Uterus (tissue), 4 donors: ENCODE results near the gene ATXN1L. TPM values are rescaled to one million over a fixed set of nuclear protein-coding genes. Genes with fewer than 3 reads are reported as not detected.
"Not testable (repeated sequence)": the region's sequence is repeated elsewhere in the genome, so short reads cannot be mapped to it uniquely, and the experiment has no call there.

ENCODE experiments used
- DNase-seq, 2 donors: peaks; one replicate each; pipeline ENCODE4 v3.0.0-alpha.2; 2019 to 2020
- H3K27ac ChIP-seq, 2 donors: fragments of 200-600 bp; sonication (generic); 1 replicate in 1 of 2; 2 replicates in 1 of 2; pipeline ENCODE4 v1.5.1; 2016 to 2018
- H3K27me3 ChIP-seq, 2 donors: fragments of 200-600 bp; sonication (generic); one replicate each; pipeline ENCODE4 v1.5.1; 2018 to 2019; ENCODE audit warnings: control low read depth in 1 of 2
- H3K36me3 ChIP-seq, 2 donors: fragments of 200-600 bp; sonication (generic); one replicate each; pipeline ENCODE4 v1.5.1; 2019; ENCODE audit warnings: control low read depth in 1 of 2
- H3K4me1 ChIP-seq, 2 donors: fragments of 200-600 bp; sonication (generic); one replicate each; pipeline ENCODE4 v1.5.1; 2018 to 2019; ENCODE audit warnings: control low read depth in 1 of 2
- H3K4me3 ChIP-seq, 2 donors: fragments of 200-600 bp; sonication (generic); 1 replicate in 1 of 2; 2 replicates in 1 of 2; pipeline ENCODE4 v1.5.1; 2018 to 2019; ENCODE audit warnings: mild to moderate bottlenecking in 1 of 2
- H3K9me3 ChIP-seq, 2 donors: fragments of 200-600 bp; sonication (generic); one replicate each; pipeline ENCODE4 v1.5.1; 2019; ENCODE audit warnings: control low read depth in 1 of 2
- POLR2A ChIP-seq, 2 donors: fragments of 450-650 bp; IDR thresholded peaks; one replicate each; pipeline ENCODE4 v1.6.1; 2016; ENCODE audit warnings: antibody characterized with exemption in 2 of 2, mild to moderate bottlenecking in 1 of 2, moderate library complexity in 1 of 2
- intact Hi-C: fragments of 100-400 bp; cut with DNase I; formaldehyde crosslinking; loops from one replicate; pipeline ENCODE4 v1.15.1; 2023; ENCODE audit warnings: low total_unique reads
- total RNA-seq, 4 donors: library from RNA; depleted of rRNA in 3 of 4; stranded (reverse); fragments of >200 nt in 3 of 4; gene quantifications; one replicate each; pipeline versions ENCODE4 v1.1.0 to v1.2.4, GENCODE V29; 2014 to 2023
- TF ChIP-seq, protein P1 (sequence below), 4 experiments: fragments of 200-600 bp in 2 of 4; fragments of 450-650 bp in 2 of 4; sonication (generic) in 2 of 4; IDR thresholded peaks; one replicate each; pipeline ENCODE4 v1.5.1; 2016 to 2019; ENCODE audit warnings: antibody characterized with exemption in 4 of 4, mild to moderate bottlenecking in 2 of 4, moderate library complexity in 1 of 4
- donor health status: DM: yes; HTN: yes; CAD: no.

Gene ATXN1L
- total RNA-seq, 4 donors from 2014 or later: 4.7 to 33.1 (median 23.4) TPM

DNA sequence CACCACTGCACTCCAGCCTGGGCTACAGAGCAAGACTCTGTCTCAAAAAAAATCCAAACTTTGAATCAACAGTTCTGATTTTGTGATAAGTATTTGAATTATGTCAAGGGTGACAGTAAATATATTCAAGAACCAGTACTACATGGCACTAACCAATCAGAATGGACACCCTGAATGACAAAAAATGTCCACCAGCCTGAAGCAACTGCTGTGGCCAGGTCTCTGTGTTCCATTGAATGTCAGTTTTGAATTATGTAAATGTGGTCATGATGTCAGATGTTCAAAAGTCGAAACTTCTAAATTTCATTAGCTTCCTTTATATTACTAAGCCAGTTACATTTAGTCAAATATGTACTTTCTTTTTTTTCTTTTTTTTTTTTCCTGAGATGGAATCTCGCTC lies 15.4 kb upstream of the ATXN1L start:
- TF ChIP-seq POLR2A (IDR thresholded peaks at IDR 0.05): no peak
- TF ChIP-seq, protein P1, sequence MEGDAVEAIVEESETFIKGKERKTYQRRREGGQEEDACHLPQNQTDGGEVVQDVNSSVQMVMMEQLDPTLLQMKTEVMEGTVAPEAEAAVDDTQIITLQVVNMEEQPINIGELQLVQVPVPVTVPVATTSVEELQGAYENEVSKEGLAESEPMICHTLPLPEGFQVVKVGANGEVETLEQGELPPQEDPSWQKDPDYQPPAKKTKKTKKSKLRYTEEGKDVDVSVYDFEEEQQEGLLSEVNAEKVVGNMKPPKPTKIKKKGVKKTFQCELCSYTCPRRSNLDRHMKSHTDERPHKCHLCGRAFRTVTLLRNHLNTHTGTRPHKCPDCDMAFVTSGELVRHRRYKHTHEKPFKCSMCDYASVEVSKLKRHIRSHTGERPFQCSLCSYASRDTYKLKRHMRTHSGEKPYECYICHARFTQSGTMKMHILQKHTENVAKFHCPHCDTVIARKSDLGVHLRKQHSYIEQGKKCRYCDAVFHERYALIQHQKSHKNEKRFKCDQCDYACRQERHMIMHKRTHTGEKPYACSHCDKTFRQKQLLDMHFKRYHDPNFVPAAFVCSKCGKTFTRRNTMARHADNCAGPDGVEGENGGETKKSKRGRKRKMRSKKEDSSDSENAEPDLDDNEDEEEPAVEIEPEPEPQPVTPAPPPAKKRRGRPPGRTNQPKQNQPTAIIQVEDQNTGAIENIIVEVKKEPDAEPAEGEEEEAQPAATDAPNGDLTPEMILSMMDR (IDR thresholded peaks at IDR 0.05): no peak
- H3K27ac ChIP-seq: no peak overlapping the region
- no peaks in the 10 kb centered on the region for H3K36me3 ChIP-seq
- no peaks in the 10 kb centered on the region for H3K27me3 ChIP-seq
- intact Hi-C loops: no loop called here
- no peak for DNase-seq
- H3K4me3 ChIP-seq: no peak overlapping the region
- no peaks in the 10 kb centered on the region for H3K4me1 ChIP-seq
- H3K9me3 ChIP-seq: no peaks in the 10 kb centered on the region

DNA sequence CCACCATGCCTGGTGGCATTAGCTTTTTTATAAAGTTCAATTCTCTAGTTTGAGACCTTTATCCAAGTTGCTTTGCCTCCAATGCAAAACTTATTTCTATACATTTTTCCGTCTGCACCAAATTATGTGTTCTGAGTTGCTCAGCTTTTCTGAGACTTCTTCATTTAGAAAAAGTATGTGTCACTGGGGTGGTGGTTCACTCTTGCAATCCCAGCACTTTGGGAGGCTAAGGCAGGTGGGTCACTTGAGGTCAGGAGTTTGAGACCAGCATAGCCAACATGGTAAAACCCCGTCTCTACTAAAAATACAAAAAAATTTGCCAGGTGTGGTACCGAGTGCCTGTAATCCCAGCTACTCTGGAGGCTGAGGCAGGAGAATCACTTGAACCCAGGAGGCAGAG lies 14.1 kb upstream of the ATXN1L start:
- DNase-seq, H3K27me3 ChIP-seq, intact Hi-C loops, H3K36me3 ChIP-seq, H3K4me1 ChIP-seq, H3K27ac ChIP-seq, H3K4me3 ChIP-seq, H3K9me3 ChIP-seq: not testable (repeated sequence)

DNA sequence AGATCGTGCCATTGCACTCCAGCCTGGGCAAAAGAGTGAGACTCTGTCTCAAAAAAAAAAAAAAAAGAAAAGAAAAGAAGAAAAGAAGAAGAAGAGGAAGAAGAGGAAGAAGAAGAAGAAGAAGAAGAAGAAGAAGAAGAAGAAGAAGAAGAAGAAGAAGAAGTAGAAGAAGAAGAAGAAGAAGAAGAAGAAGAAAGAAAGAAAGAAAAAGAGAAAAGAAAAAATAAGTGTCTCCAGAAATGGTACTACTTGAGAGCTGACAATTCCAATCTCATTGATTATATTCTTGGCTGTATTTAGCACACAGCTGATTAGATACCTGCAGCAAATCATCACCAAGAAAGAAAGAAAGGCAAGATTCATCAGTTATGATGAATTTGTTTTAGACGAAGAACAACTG lies 13.7 kb upstream of the ATXN1L start:
- intact Hi-C loops, H3K27me3 ChIP-seq, DNase-seq, H3K9me3 ChIP-seq, H3K27ac ChIP-seq, H3K4me1 ChIP-seq, H3K4me3 ChIP-seq, H3K36me3 ChIP-seq: not testable (repeated sequence)

DNA sequence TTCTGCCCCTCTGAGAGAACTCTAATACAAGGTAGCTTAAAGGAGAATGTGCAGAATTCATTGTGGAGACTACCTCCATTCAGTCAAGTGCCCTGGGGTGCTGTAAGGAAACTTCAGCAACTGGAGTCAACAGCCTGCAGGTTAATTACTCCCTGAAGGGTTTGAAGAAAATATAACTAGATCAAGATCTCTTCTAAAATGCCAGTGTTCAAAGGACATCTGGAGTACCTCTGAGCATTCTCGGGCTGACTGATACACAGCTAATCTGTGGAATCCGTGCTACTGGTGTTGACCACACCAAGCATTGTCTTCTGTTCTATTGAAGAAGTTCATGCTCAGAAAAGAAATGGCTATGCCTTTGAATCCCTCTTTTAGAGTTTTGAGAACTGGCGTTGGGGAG lies 11.5 kb upstream of the ATXN1L start:
- H3K36me3 ChIP-seq: no peaks in the 10 kb centered on the region
- H3K27me3 ChIP-seq: no peaks in the 10 kb centered on the region
- no peaks in the 10 kb centered on the region for H3K4me1 ChIP-seq
- DNase-seq: no peak
- no peak overlapping the region for H3K27ac ChIP-seq
- no peak overlapping the region for H3K4me3 ChIP-seq
- no peak for TF ChIP-seq POLR2A (IDR thresholded peaks at IDR 0.05)
- TF ChIP-seq, protein P1 (IDR thresholded peaks at IDR 0.05): no peak
- intact Hi-C loops: no loop called here
- H3K9me3 ChIP-seq: no peaks in the 10 kb centered on the region

DNA sequence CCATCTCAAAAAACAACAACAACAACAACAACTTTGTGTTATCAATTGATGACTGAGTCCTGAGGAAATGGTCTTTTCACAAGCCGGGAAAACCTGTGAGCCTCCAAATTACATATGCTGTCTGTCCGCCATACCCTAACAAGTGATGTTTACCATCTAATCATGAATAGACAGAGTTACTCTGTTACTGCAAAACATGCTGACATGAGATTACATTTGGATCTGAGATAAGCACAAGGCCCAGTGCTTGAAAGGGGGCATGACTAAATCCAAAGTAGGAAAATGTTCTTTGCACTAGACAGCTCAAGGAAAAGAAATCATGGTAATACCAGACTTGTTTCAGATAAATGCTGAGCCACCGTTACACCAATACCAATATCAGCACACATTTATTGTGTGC lies 8.6 kb upstream of the ATXN1L start:
- intact Hi-C loops: no loop called here
- Histone ChIP-seq H3K9me3 (no peaks in the 10 kb centered on the region), H3K4me1 (no peaks in the 10 kb centered on the region), H3K27ac (no peak overlapping the region), H3K27me3 (no peaks in the 10 kb centered on the region), H3K4me3 (no peak overlapping the region), H3K36me3 (no peaks in the 10 kb centered on the region)
- no peak for DNase-seq
- no peak for TF ChIP-seq POLR2A (IDR thresholded peaks at IDR 0.05)
- TF ChIP-seq, protein P1 (IDR thresholded peaks at IDR 0.05): no peak

DNA sequence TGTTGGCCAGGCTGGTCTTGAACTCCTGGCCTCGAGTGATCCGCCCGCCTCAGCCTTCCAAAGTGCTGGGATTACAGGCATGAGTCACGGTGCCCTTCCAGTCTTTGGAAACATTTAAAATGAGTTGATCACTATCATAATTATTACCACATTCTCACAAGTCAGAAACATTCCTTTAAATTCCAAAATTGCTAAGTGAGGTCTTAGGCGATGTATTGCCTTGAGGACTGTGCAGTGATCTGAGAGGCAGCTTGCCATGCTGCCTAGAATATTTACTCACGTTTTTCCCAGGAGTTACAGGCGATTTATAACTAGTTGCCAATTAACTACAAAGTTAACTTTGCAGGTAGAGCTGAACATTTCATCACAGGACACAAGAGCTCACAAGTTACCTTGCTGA lies 5.7 kb upstream of the ATXN1L start:
- Histone ChIP-seq H3K4me1 (no peaks in the 10 kb centered on the region), H3K27ac (no peak overlapping the region), H3K27me3 (no peaks in the 10 kb centered on the region), H3K36me3 (no peaks in the 10 kb centered on the region), H3K4me3 (no peak overlapping the region), H3K9me3 (no peaks in the 10 kb centered on the region)
- TF ChIP-seq POLR2A (IDR thresholded peaks at IDR 0.05): no peak
- TF ChIP-seq, protein P1 (IDR thresholded peaks at IDR 0.05): no peak
- DNase-seq: no peak
- intact Hi-C loops: no loop called here
